ENCODE data around the gene SPRR4.

The SPRR4 gene, protein sequence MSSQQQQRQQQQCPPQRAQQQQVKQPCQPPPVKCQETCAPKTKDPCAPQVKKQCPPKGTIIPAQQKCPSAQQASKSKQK

DNA sequence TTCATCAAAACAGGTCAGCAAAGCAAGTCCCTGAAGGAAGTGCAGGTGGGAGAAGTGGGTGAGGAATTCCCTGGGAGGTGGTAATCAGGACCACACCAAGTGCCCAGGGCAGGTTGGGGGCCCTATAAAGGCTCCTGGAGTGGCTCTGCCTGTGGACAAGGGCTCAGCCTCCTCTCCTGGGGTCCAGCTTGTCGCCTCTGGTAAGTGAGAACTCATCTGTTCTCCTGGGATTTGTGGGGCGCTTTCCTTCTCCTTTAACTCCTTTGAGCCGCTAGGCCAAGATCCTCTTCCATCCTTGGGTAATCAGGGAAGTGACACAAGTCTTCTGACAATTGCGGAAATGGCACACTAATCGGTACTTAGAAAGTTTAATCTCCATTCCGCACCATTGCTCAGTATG is at the start of gene SPRR4:
Gene SPRR4, plus strand, starts transcription at position 154 of the 400 bp plus-strand sequence. CDS start 1,243 bp downstream, outside the sequence.
- no peak for DNase-seq

- DNase-seq = no peak
Measured at GRCh38 chr1:152924191-152924590, 46.3 kb upstream of the SPRR4 start.

- DNase-seq = no peak
Measured at GRCh38 chr1:152926091-152926490, 44.4 kb upstream of the SPRR4 start.

GRCh38 chr1:152928671-152929070 is 41.8 kb upstream of the SPRR4 start:
- no peak for DNase-seq

DNA sequence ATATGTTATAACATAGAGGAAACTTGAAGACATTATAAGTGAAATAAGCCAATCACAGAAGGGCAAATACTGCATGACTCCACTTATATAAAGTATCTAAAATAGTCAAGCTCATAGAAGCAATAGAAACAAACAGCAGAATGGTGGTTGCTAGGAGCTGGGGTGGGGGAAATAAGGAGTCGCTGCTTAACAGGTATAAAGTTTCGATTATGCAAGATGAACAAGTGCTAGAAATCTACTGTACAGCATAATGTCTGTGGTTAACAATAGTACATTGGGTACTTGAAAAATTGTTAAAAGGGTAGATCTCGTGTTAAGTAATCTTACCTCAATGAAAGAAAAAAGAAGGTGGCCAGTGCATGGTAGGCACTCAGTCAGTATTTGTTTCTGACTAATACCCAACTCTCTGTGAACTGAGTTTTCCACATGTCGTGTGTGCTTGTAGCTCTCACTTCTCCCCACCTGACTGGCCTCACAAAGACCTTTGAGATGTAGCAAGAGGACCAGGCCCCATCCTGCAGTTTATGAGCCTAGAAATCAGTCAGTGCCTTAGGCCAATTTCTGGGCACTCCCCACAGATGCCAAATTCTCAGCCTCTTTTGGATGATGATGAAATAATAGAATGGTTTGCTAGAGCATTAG is 38.2 kb upstream of the SPRR4 start:
- no peak for DNase-seq

DNA sequence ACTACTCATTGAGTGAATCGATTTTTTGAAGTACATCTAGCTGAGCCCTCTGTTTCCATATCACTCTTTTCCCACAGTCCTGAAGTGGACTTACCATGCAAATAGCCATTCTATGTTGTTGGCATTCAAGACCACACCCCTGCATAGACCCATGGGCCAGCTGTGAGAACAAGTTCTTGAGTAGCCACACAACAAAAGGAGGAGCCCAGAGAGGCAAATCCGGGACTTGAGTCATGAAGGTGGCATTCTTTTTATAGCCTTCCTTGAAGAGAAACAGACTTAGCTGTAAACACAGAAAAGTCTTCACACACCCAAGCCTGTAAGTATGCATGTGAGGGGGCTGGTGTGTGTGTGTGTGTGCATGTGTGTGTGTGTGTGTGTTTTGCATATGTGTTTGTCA is 37.3 kb upstream of the SPRR4 start:
- DNase-seq = no peak

GRCh38 chr1:152940614-152941013 is 29.8 kb upstream of the SPRR4 start:
- no peak for DNase-seq

DNA sequence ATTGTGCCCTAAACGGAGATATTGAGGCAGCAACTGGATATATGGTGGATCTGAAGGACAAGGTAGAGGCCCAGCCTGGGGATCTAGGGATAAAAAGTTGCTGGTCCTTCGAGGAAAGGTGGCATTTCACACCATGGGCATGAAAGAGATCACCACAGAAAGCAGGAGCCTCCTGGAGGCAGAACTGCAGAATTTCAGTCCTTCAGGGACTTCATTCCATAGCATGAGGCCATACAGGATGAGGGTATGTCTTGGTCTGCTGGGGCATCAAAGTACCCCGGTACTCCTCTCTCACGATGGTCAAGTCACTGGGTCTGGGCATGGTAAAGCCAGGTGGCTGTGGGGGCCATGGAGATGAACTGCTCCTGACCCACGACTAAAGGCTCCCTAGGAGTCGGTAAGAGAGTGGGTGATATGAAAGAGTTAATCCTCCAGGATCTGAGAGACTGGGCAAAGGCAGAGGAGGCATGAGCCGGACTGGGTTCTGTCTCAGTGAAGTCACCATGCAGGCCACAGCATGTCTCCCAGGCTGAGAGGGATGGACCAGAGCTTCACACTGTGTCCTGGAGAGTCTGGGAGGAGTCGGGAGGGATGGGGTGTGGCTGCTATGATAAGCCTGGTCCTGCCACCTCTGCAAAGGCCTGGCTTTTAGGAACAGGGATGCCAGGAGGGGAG is 29.3 kb upstream of the SPRR4 start:
- DNase-seq = no peak

- no peak for DNase-seq
Measured at GRCh38 chr1:152942161-152942560, 28.3 kb upstream of the SPRR4 start.

GRCh38 chr1:152946248-152946647 is 24.2 kb upstream of the SPRR4 start:
- DNase-seq = no peak

DNA sequence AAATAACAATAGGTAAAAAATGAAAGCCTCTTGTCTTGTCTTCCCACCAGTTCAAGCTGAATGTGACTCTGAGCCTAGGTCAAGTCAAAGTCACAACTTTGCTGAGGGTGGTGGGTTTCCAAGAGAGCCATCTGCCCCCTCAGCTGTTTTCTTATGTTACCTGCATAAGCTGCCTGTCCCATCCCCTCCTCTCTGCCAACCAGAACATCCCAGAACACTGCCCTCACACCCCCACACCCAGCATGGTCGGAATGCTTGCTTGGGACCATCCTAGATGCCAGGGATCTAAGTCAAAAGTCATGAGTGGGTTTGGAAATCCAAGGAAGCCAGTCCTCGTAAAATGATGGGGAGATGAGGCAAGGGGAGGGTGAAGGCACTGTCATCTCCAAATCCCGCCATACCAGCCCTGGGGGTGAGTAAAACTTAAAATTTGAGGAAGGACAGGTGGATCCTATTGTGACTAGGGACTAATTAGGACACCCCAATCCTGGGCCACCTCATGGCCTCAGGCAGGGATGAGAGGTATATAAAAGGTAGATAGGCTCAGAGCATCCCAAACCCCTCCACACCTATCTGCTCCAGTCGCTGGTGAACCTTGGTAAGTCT is 23.7 kb upstream of the SPRR4 start, which contains the start of gene SPRR5:
Gene SPRR5, plus strand, starts transcription at position 556 of the 606 bp plus-strand sequence. CDS start 1,349 bp downstream, outside the sequence.
- no peak for DNase-seq

- DNase-seq = no peak
Measured at GRCh38 chr1:152951711-152952110, 18.7 kb upstream of the SPRR4 start.

GRCh38 chr1:152953761-152954160 is 16.7 kb upstream of the SPRR4 start:
- no peak for DNase-seq

GRCh38 chr1:152954436-152954835 is 16.0 kb upstream of the SPRR4 start:
- DNase-seq = no peak

DNA sequence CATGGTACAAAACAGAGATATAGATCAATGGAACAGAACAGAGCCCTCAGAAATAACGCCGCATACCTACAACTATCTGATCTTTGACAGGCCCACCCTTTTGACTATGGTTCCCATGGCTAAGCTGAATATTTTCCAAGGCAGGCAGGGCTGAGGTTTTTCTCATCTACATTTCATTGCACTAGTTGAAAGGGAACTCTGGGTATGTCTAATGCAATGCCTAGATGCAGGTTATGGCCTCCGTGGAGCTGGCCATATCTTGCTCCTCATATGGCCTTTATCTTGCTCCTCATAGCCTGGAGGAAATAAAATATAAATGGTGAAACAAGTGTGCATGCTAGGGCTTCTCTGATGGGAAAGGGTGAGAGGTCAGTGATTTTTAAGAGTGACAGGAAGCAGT is 12.9 kb upstream of the SPRR4 start:
- no peak for DNase-seq

- DNase-seq = no peak
Measured at GRCh38 chr1:152959273-152959672, 11.2 kb upstream of the SPRR4 start.

GRCh38 chr1:152959801-152960451 is 10.5 kb upstream of the SPRR4 start:
- DNase-seq = no peak

GRCh38 chr1:152960452-152961044 is 9.9 kb upstream of the SPRR4 start:
- DNase-seq = no peak

- DNase-seq = no peak
Measured at GRCh38 chr1:152961226-152961891, 9.1 kb upstream of the SPRR4 start.

GRCh38 chr1:152962876-152963415 is 7.5 kb upstream of the SPRR4 start:
- no peak for DNase-seq

DNA sequence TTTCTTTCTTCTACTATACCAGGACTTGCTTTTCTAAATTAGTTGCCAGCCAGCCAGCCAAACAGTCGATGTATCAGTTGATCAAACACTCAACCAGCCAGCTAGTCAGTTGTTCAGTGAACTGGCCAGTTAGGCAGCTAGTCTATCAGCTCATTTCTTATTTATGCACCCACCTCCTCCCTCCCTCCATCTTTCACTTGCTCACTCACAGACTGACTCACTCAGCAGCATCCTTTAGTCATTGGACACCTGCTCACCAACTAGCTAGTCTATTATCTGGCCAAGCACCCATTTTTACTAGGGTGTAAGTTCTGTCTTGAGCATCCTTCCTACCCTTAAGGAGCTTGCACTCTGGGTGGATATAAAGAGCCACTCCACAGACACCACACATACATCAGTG is 5.9 kb upstream of the SPRR4 start:
- no peak for DNase-seq

DNA sequence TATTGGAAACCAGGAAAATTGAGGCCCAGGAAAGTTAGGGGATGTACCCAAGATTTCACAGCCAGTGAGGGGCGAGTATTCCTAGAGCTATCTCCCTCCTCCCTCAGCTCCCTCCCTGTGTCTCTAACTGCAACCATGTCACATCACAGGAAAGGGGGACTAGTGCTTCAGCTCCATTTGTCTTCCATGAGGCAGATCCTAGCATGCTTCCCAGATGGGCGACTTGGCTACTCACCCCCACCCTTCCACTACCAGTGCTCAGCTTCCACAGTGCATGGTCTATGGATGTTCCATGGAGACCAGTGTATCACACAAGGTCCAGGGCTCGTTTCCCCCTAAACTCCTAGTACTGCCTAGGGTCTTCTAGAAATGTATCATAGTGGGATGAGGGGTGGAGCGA is 4.6 kb upstream of the SPRR4 start:
- no peak for DNase-seq
